Epithelial cell of esophagus (primary cell): Measurements from ENCODE around the gene DAND5.

Experiments used
- DNase-seq: peaks from one replicate; pipeline ENCODE4 v3.0.0; 2010; ENCODE audit warnings: low read depth
- H3K4me3 ChIP-seq: 2 replicates; pipeline ENCODE4 v1.5.1; 2011; ENCODE audit warnings: mild to moderate bottlenecking, low read length, control low read depth
- CTCF ChIP-seq: IDR thresholded peaks from 2 replicates; pipeline ENCODE4 v1.5.1; 2011; ENCODE audit warnings: low read depth, mild to moderate bottlenecking, low read length, control low read depth, inconsistent platforms; ENCODE audit not compliant: insufficient read depth; ENCODE audit errors: missing control alignments

The DAND5 gene

GRCh38 chr19:13008926-13009787 is 39.8 kb downstream of the DAND5 start:
- no peak for DNase-seq
- no peak overlapping the region for H3K4me3 ChIP-seq
- TF ChIP-seq CTCF, result no peak

GRCh38 chr19:13010038-13010991 is 40.9 kb downstream of the DAND5 start:
- no peak for TF ChIP-seq CTCF
- no peak for DNase-seq

GRCh38 chr19:13010992-13011652 is 41.7 kb downstream of the DAND5 start:
- no peak for TF ChIP-seq CTCF
- no peak overlapping the region for H3K4me3 ChIP-seq
- no peak for DNase-seq

More at GRCh38 chr19:13010038-13010991, 40.9 kb downstream of the DAND5 start:
- H3K4me3 ChIP-seq, result no peak overlapping the region

- DNase-seq, result no peak
- H3K4me3 ChIP-seq, result no peak overlapping the region
Observed at GRCh38 chr19:13011653-13012389, 42.4 kb downstream of the DAND5 start.

GRCh38 chr19:13012390-13012689 is 43.0 kb downstream of the DAND5 start:
- H3K4me3 ChIP-seq, result no peak overlapping the region
- no peak for TF ChIP-seq CTCF

More at GRCh38 chr19:13011653-13012389, 42.4 kb downstream of the DAND5 start:
- no peak for TF ChIP-seq CTCF

More at GRCh38 chr19:13012390-13012689, 43.0 kb downstream of the DAND5 start:
- DNase-seq, result no peak
